GM19023 (cell line): Measurements from ENCODE around the gene TFAP2E.
A peak's percentile ranks its signal among the peaks of the same experiment; 100 is the strongest.
"Not testable (repeated sequence)": the region's sequence is repeated elsewhere in the genome, so short reads cannot be mapped to it uniquely, and the experiment has no call there.

Experiments
- ATAC-seq: cut with Tn5 transposase; IDR thresholded peaks from one replicate; pipeline ENCODE4 v1.9.1; 2021; ENCODE audit warnings: mild to moderate bottlenecking, moderate library complexity; ENCODE audit not compliant: unreplicated experiment

TFAP2E gene

DNA sequence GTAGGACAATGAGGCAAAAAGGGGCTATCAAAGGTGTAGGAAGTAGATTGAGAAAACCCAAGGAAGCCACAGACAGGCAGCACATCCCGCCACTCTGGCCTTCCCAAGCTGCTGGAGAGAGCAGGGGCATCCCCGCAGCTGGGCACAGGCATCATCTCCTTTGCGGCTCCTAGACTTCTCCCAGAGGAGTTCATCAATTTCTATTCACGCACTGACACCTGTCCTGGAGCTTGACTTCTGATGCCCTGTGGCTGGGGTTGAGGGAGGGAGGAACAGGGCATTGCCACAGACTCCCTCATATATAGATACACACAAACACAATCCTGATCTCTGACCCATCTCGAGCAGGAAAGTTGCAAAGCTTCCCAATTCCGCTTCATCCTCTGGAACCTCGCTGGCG, 1.9 kb upstream of the TFAP2E start:
- no peak for ATAC-seq

DNA sequence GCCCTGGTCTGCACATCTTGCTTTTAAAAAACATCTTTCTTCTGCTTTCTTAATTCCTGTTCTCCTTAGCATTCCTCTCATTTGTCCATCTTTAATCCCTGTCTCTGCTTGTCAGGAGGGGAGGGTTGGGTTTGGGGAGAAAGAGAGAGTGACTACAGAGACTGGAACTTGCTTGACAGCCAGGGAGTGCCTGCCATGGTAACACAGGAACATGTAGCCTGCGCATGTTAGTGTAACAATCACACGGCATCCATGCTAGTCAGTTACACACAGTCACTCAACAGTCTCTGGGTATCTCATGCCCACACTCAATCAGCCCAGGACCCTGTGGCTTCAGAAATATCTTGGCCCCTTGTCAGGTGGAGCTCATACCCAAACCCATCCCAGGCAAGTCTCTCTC, 818 bp upstream of the TFAP2E start:
- no peak for ATAC-seq

GRCh38 chr1:35574125-35574654, 1.1 kb downstream of the TFAP2E start:
- no peak for ATAC-seq

GRCh38 chr1:35574655-35575415, 1.7 kb downstream of the TFAP2E start:
- no peak for ATAC-seq

DNA sequence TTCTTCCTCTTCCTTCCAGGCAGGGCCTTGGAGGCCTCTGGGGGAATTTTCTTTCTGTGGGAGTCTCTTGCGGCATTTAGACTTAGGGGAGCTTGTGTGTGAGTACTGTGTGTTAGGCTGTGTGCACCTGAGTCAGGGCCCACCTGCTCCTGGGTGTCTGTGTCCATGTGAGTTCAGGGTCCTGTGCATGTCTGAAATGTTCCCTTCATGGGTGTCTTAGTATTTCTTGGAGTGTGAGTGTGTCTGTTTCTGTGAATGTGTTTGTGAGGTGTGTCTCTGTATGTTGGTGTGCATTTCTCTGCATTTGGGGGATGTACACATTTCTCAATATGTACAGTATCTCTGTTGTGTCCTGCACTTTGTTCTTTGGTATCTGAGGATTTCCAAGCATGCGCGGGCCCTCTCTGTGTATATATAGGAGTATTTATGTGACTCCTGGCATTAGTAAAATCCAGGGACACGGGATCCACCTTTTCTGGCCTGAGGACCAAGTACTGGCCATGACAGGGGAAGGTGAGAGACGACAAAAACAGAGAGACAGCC, 2.4 kb downstream of the TFAP2E start:
- ATAC-seq: no peak

DNA sequence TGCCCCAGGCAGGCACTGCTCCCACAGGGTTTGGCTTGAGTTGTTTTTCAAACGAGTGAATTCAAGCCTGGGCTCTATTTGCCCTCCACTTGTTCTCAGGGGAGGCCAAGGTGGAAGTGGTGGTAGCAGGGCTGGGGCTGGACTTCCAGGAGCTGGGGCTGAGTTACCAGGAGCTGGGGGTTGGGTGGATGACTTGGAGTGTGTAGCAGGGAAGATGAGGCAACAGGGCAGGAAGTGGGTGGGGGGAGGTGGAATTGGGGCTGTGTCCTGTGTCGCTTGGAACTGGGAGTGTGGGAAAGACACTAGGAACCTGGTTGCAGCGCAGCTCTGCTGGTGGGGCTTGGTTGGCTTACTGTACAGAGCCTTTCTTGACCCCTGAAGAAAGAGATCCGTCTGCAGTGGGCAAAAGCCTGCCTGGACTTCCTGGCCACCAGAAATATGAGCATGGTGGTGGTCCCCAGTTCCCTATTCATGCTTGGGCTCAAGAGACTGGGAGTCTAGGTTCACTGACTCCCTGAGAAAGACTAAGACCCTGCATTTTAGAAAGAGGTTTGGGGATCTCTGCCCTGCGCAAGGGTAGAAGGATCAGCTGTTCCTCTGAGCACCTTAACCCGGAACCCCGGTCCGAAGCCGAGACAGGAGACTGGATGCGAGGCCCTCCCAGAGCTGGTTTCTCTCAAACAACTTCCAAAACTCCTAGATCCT, 3.1 kb downstream of the TFAP2E start:
- no peak for ATAC-seq

DNA sequence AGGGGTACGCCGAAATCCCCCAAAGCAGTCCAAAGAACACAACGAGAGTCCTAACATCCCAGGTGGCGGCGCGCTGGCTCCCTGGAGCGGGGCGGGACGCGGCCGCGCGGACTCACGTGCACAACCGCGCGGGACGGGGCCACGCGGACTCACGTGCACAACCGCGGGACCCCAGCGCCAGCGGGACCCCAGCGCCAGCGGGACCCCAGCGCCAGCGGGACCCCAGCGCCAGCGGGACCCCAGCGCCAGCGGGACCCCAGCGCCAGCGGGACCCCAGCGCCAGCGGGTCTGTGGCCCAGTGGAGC, 3.6 kb downstream of the TFAP2E start:
- ATAC-seq: not testable (repeated sequence)

DNA sequence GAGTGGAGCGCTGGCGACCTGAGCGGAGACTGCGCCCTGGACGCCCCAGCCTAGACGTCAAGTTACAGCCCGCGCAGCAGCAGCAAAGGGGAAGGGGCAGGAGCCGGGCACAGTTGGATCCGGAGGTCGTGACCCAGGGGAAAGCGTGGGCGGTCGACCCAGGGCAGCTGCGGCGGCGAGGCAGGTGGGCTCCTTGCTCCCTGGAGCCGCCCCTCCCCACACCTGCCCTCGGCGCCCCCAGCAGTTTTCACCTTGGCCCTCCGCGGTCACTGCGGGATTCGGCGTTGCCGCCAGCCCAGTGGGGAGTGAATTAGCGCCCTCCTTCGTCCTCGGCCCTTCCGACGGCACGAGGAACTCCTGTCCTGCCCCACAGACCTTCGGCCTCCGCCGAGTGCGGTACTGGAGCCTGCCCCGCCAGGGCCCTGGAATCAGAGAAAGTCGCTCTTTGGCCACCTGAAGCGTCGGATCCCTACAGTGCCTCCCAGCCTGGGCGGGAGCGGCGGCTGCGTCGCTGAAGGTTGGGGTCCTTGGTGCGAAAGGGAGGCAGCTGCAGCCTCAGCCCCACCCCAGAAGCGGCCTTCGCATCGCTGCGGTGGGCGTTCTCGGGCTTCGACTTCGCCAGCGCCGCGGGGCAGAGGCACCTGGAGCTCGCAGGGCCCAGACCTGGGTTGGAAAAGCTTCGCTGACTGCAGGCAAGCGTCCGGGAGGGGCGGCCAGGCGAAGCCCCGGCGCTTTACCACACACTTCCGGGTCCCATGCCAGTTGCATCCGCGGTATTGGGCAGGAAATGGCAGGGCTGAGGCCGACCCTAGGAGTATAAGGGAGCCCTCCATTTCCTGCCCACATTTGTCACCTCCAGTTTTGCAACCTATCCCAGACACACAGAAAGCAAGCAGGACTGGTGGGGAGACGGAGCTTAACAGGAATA, 4.2 kb downstream of the TFAP2E start:
- peak; percentile 64 for ATAC-seq

- ATAC-seq: no peak
Observed at GRCh38 chr1:35580949-35581388, 7.9 kb downstream of the TFAP2E start.

DNA sequence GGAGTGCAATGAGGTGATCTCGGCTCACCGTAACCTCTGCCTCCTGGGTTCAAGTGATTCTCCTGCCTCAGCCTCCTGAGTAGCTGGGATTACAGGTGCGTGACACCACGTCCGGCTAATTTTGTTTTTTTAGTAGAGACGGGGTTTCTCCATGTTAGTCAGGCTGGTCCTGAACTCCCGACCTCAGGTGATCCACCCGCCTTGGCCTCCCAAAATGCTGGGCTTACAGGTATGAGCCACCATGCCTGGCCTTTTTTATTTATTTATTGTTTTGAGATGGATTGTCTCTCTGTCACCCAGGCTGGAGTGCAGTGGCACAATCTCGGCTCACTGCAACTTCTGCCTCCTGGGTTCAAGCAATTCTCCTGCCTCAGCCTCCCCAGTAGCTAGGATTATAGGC, 8.5 kb downstream of the TFAP2E start:
- not testable (repeated sequence) for ATAC-seq

GRCh38 chr1:35585281-35585680, 12.2 kb downstream of the TFAP2E start:
- ATAC-seq: no peak

DNA sequence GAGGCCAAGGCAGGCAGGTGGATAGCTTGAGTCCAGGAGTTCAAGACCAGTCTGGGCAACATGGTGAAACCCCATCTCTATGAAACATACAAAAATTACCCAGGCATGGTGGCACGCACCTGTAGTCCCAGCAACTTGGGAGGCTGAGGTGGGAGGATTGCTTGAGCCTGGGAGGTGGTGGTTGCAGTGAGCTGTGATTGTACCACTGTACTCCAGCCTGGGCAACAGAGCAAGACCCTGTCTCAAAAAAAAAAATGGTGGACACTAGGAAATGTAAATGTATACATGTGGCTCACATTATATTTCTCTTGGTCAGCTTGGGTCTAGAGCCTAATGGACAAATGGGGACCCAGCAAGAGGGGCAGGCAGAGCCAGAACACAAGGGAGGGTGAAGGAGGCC, 12.7 kb downstream of the TFAP2E start:
- not testable (repeated sequence) for ATAC-seq

GRCh38 chr1:35586808-35587207, 13.7 kb downstream of the TFAP2E start:
- no peak for ATAC-seq

DNA sequence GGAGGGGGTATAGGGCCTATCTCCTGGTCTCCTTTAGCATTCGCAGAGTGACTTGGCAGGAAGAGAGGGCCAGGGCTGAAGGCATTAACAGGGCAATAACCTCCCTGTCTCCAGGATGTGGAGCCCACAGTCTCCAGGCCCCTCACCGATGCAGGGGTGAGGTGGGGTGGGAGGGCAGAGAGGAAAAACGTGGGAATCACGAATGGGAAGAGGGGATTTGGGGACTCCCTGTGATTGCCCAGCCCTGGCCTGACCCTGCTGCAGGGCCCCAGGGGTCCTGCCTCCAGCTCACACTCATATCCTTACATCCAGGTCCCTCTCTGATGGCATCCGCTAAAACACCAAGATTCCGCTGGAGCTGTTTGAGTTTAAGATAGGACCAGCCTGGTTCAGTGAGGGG, 14.6 kb downstream of the TFAP2E start:
- no peak for ATAC-seq

DNA sequence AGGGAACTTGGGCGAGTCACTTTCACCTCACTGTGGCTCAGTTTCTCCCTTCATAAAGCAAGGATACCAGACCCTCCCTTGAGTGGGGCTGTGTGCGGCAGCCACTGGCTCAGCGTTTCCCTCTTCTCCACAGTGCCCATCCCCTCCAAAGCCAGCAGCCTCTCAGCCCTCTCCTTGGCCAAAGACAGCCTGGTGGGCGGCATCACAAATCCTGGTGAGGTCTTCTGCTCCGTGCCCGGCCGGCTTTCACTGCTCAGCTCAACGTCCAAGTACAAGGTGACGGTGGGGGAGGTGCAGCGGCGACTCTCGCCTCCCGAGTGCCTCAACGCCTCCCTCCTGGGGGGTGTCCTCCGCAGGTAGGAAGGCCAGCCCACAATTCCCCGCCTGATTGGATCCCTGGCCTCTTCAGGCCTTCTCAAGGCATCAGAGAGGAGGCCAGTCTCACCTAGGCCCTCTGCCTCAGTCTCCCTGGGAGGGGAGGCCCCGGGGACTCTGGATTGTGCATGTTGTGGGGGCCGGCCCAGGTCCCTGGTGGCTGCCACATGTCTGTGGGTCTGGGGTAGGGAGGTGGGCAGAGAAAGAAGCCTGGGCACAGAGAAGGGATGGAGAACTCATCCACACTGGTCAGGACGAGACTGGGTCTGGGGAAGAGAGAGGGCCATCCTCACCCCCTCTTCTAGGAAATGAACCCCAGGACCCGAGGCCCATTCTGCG, 15.2 kb downstream of the TFAP2E start:
- no peak for ATAC-seq

- no peak for ATAC-seq
Observed at GRCh38 chr1:35589516-35590427, 16.7 kb downstream of the TFAP2E start.

DNA sequence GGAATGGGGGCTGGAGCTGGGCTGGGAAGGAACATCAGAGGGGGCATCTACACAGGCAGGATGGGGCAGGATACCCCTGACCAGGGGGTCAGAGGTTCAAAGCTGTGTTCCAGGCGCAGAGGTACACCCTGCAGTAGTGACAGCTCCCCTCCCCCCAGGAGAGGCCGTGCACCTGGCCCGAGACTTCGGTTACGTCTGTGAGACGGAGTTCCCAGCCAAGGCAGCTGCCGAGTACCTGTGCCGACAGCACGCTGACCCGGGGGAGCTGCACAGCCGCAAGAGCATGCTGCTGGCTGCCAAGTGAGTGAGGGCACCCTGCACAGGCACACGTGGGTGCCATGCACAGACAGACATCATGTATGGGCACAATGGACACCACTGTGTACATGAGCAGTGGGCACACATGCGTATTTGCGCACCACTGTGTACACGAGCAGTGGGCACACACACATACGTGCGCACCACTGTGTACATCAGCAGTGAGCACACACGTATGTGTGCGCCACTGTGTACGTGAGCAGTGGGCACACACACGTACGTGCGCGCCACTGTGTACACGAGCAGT, 17.4 kb downstream of the TFAP2E start:
- ATAC-seq: no peak

DNA sequence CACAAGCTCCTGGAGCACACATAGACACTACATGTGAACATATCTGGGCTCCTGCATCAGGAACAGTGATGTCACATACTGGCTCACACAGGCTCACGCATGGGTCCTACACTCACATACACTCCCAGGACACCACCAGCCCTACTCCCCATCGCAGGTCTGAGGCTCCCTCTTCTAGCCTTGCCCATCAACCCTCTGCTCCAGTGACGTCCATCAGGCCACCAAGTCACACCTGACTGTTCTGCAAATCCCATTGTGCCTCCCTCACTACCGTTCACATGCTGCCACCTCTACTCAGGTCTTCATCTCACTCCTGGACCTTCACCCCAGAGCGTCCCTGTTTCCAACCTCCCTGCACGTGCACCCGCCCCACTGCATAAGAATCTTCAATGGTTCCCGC, 18.1 kb downstream of the TFAP2E start:
- no peak for ATAC-seq
